GDM1 (cell line): ENCODE measurements around the gene IL13.
"Not testable (repeated sequence)": the region's sequence is repeated elsewhere in the genome, so short reads cannot be mapped to it uniquely, and the experiment has no call there.

Experiments
- DNase-seq: peaks from one replicate; lab custom pipeline; 2025; lab: John Stamatoyannopoulos, UW

The IL13 gene

DNA sequence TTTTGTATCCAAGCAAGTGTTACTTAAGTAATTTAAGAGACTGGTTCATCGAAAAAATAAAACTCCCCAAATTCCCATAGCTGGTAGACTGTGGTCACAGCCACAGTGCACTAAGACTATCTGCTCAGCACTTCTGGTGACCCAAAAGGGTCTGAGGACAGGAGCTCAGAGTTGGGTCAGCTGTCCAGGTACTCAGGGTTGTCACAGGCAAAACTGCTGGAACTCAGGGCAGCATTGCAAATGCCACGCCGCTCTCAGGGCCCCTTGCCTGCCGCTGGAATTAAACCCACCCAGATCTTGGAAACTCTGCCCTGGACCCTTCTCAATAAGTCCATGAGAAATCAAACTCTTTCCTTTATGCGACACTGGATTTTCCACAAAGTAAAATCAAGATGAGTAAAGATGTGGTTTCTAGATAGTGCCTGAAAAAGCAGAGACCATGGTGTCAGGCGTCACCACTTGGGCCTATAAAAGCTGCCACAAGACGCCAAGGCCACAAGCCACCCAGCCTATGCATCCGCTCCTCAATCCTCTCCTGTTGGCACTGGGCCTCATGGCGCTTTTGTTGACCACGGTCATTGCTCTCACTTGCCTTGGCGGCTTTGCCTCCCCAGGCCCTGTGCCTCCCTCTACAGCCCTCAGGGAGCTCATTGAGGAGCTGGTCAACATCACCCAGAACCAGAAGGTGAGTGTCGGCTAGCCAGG, at the start of gene IL13:
TSS of gene IL13 (plus strand) at position 498 of the 705 bp plus-strand sequence. CDS start at position 512, 14 bp downstream.
- no peak for DNase-seq

GRCh38 chr5:132611965-132612364, 46.0 kb upstream of the IL13 start:
- no peak for DNase-seq

DNA sequence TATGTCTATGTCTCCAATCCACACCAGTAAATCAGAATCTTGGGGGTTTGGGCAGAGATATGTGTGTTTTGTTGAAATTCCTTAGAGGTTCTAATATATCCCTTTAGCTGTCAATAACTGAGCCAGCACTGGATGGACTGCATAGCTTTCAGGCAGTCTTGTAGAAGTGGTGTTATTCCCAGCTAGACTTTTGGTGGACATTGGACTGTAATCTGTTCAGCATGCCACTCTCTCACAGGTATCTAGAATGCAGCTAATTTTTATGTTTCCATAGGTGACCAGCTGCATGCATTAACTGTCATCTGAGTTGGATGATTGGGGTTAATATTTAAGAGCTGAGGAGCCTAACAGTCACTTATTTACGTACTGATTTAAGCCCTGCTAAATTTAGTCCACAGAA, 45.1 kb upstream of the IL13 start:
- DNase-seq, result no peak

DNA sequence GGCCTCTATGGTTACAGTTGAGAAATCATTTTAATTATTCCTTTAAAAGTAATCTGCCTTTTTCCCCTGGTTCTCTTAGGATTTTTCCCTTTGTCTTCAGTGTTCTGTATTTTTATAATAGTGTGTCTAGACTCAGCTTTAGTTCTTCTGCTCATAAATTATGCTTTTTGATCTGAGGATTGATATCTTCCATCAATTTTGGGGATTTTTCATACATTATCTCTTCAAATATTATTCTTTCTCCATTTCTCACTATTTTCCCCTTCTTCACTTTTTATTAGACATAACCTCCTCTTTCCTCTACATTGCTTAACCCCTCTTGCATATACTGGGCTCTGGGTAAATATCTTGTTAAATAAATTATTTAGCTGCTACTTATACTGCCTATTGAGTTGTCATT, 36.3 kb upstream of the IL13 start:
- no peak for DNase-seq

GRCh38 chr5:132622608-132623007, 35.4 kb upstream of the IL13 start:
- no peak for DNase-seq

GRCh38 chr5:132627470-132627869, 30.5 kb upstream of the IL13 start:
- no peak for DNase-seq

DNA sequence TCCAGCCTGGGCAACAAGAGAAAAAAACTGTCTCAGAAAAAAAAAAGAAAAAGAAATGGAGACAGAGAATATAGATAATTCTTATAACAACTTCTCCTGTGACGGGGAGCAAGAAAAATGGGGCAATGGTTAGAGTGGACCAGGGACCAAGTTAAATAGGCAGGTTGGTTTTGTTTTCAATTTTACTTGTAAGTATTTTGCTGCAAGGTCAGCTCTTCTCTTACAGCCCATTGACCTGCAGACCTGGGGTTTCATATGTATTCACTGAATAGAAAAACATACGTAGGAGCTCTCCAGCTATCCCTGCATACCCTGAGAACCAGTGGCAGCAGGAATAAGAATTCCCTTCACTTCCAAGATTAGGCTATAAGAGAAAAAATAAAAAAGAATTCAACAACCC, 29.2 kb upstream of the IL13 start:
- DNase-seq, result no peak

DNA sequence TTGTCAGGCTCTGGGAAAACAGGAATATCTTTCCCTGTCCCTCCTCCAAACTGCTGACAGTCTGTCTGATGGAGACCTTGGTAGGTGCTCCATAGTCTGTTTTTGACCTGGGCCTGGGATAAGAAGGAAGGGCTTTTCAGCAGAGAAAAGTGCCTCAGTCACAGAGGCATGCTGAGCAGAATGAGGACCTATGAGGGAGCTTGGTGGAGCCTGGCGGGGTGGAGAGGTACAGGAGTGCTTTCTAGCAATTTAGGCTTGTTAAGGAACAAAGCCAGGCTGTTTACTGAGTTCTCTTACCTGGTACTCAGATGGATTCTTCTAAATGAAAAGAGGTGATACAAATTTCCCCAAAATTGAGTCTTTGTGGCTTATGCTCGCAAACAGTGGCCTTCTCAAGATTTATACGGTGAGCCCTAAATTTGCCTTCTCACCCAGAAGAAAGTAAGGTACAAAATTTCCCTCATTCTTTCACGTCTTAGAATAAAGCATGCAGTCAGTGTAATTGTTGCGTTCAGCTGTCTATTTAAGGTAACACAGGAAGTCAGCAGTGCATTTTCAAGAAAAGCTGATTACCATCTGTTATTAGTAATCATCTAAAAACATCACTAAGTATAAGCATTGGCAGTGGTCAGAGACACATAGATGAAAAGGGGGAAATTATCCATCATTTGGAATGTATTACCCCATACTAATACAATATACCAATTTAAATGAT, 28.6 kb upstream of the IL13 start:
- no peak for DNase-seq

GRCh38 chr5:132633587-132633986, 24.4 kb upstream of the IL13 start:
- not testable (repeated sequence) for DNase-seq

DNA sequence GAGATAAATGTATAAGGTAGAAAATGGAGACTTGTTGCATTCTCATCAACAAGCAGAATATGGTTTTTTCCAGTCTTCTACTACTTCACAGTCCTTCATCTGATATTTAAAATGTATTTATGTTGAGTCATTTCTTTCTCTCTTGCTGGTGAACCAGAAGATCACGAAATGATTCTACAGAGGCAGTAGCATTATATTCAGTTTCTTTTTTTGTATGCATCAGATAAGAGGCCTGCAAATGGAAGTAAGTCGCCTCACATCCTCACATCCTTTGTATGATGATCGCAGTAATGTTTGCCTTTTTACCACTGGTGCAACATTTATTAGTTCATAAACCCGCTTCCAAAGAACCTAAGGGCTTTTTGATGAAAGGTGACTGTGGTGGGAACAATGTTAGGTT, 22.1 kb upstream of the IL13 start:
- DNase-seq, result no peak

- DNase-seq, result no peak
Measured at GRCh38 chr5:132637241-132637640, 20.7 kb upstream of the IL13 start.

DNA sequence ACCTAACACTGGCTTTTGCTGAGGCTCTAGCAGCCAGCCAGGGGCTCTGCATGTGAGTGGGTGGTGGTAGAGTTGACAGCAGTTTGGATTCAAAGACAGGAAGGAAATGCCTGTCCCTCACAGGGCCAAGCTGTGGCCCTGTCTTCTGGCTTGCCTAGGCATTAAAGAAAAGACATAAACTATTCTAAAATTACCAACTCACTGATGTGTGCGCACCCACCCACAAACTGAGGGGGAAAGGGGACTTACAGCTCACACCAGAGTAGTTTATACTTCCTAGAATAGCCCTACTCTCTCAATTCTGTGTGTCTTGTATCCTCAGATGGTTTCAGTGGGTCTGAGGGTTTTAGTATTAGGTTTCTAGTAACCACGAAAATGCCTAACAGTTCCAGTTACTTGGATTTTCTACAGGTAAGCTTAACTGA, 18.3 kb upstream of the IL13 start:
- DNase-seq, result peak; percentile 50

DNA sequence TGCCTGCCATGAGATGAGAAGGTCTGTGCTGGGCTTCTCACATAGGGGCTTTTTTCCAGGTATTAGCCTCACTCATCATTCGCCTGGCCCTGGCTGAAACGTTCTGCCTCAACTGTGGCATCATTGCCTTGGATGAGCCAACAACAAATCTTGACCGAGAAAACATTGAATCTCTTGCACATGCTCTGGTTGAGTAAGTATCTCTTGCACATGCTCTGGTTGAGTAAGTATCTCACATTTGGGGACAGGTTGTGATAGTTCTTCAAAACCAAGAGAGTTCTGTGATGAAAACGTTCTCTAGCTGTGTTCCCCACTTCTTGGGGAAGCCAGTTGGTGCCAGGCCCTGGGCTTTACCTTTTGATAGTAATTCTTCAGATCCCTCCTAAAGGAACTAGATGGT, 17.4 kb upstream of the IL13 start:
- no peak for DNase-seq

DNA sequence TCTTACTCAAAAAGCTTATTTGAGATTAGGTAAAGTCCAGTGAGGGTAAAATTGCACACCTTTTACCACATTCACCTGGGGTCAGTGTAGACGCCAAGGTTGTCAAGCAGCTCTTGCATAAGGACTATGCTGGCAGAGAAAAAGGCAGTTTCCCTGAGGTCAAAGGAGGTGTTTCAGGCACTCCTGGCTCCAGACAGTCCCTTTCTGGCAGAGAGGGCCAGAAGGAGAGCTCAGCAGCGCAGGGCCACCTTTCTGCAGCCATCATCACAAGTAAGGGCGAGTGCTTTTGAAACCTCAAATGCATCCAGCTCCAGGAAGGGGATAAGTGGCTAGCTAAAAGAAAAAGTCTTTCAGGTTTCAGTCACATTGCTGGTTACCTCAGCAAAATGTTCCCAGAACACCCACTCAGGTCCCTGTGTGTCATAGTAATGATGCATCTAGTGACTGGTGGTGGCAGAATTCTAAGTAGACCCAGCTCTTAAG, 16.7 kb upstream of the IL13 start:
- DNase-seq, result no peak

- DNase-seq, result no peak
Measured at GRCh38 chr5:132641841-132642240, 16.1 kb upstream of the IL13 start.

DNA sequence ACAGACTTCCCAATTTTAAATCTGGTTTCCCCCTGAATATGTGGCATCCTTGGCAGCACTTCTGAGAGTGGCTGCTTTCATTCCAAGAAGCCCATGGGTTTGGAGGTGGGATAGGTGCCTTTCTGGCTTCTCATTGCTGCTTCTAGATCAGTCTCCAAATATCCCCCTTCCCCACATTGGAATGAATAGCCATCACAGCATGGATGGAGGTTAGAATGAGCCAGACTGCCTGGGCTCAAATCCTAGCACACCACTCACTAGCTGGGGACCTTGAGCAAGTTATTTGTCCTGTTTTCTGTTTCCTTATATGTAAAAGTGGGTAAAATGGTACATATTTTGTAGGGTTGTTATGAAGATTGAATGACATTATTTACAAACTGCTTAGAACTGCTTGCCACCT, 13.8 kb upstream of the IL13 start:
- DNase-seq, result no peak

- DNase-seq, result no peak
Measured at GRCh38 chr5:132646583-132647266, 11.2 kb upstream of the IL13 start.

DNA sequence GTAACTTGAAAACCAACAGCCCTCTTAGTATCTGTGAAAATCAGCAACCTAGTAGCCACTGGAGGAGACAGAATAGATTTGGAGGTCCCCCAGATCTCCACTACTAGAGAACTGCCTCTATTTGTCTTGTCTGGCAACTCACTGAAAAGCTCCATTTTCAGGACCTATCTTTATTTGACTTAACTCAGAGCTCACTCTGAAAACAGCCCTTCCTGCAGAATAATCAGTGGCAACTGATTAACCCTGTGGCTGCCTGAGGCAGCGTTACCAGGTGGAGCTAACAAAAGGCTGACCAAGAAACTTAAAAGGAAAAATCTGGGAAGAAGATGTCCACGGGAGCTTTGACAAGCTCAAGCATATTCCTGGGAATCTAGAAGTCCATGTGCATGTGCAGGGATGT, 10.5 kb upstream of the IL13 start:
- DNase-seq, result no peak

- no peak for DNase-seq
Measured at GRCh38 chr5:132648355-132648754, 9.6 kb upstream of the IL13 start.

GRCh38 chr5:132651838-132652469, 6.0 kb upstream of the IL13 start:
- no peak for DNase-seq

DNA sequence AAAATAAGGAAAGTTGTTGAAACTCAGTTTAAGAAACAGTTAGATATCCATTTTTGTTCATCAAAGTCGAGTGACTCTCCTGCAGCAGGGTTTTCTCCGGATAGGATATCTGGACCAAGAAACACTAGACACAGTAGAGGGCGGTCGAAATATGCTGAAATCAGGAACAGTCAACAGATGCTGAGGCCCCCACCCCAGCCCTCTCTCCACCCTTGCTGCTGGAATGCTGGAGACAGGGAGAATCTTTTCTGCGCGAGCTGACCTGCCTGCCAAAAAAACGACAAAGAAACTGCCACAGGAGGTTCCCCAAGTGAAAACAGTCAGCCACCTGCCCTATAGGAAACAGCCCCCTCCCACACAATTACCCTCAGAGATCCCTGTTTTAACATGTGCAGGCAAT, 4.3 kb upstream of the IL13 start:
- DNase-seq, result no peak
